ENCODE data around the gene IRAK2. TPM values are rescaled to one million over a fixed set of nuclear protein-coding genes. Genes with fewer than 3 reads are reported as not detected.

Gene IRAK2
- total and polyA plus RNA-seq, 2 donors (not counting 3 experiments of a cell fraction or from before 2014, with no cell fraction given), result 7.9 to 10.0 TPM

- H3K9ac ChIP-seq (replicated peaks; ENCODE audit: extremely low read depth, insufficient read depth, low read length), result no peak overlapping the region
- FAIRE-seq, result no peak
- intact Hi-C loops (cut with micrococcal nuclease) (no loop called here), dilution Hi-C loops (cut with MboI; ENCODE audit: extremely low pct_ligation_motif_present, low sequenced_read_pairs) (no loop called here)
- H3K4me2 ChIP-seq (ENCODE audit: insufficient read depth, low read length), result no peak overlapping the region
- H3K9me1 ChIP-seq (replicated peaks; ENCODE audit: control insufficient read depth, extremely low read depth, insufficient read depth, low read length), result no peaks in the 10 kb centered on the region
- H3K4me3 ChIP-seq (replicated peaks in 1 of 3; ENCODE audit: insufficient read depth in 1 of 3, low read depth in 1 of 3, low read length in 3 of 3), result no peak overlapping the region
- TF ChIP-seq MYC (IDR thresholded peaks at IDR 0.05; ENCODE audit: low read depth, low read length), result no peak
- no peak for TF ChIP-seq JUN (IDR thresholded peaks at IDR 0.05; ENCODE audit: borderline replicate concordance, insufficient read depth, insufficient read length, low read depth)
- no peak for TF ChIP-seq FOS (IDR thresholded peaks at IDR 0.05; ENCODE audit: borderline replicate concordance, insufficient read depth, low read length)
- TF ChIP-seq, protein P1, sequence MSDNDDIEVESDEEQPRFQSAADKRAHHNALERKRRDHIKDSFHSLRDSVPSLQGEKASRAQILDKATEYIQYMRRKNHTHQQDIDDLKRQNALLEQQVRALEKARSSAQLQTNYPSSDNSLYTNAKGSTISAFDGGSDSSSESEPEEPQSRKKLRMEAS (IDR thresholded peaks at IDR 0.05; ENCODE audit: insufficient read depth, insufficient read length), result no peak
- no peak for TF ChIP-seq GATA2 (IDR thresholded peaks at IDR 0.05; ENCODE audit: insufficient read depth, insufficient read length, low read depth, low read length)
- TF ChIP-seq CTCF (IDR thresholded peaks at IDR 0.05; ENCODE audit: extremely low read depth in 1 of 2, insufficient read depth in 1 of 2, low read depth in 1 of 2, low read length in 2 of 2), result no peak
- TF ChIP-seq POLR2A (IDR thresholded peaks at IDR 0.05; ENCODE audit: low read depth, low read length), result no peak
- TF ChIP-seq POLR2AphosphoS5 (IDR thresholded peaks at IDR 0.05; ENCODE audit: insufficient read depth, low read depth, low read length), result no peak
- TF ChIP-seq EZH2 (IDR thresholded peaks at IDR 0.05; ENCODE audit: borderline replicate concordance, low read depth, low read length, severe bottlenecking), result no peak
- H3K79me2 ChIP-seq (ENCODE audit: control insufficient read depth, insufficient read depth, low read length), result no peaks in the 10 kb centered on the region
- no peaks in the 10 kb centered on the region for H3K27me3 ChIP-seq (ENCODE audit: control insufficient read depth in 2 of 2, insufficient read depth in 2 of 2, low read length in 2 of 2)
- ChIA-PET CTCF (no interaction called here), POLR2A (no interaction called here)
- no peak overlapping the region for H3K27ac ChIP-seq (ENCODE audit: insufficient read depth, low read depth, low read length)
- H4K20me1 ChIP-seq (replicated peaks; ENCODE audit: control insufficient read depth, extremely low read depth, insufficient read depth, low read length), result no peaks in the 10 kb centered on the region
- no peak for DNase-seq (ENCODE audit: low read depth, low spot score)
- no peak overlapping the region for H2AFZ ChIP-seq (ENCODE audit: low read depth, low read length)
- BruUV-seq (replicated peaks), result no TSS peak
- H3K4me1 ChIP-seq (ENCODE audit: control insufficient read depth, extremely low read depth, insufficient read depth, low read length), result peaks cover 14% of the 10 kb centered on the region
- no peaks in the 10 kb centered on the region for H3K9me3 ChIP-seq (replicated peaks; ENCODE audit: control insufficient read depth, insufficient read depth, low read length)
- H3K36me3 ChIP-seq (ENCODE audit: control insufficient read depth in 2 of 2, extremely low read depth in 1 of 2, insufficient read depth in 2 of 2, low read length in 2 of 2), result no peaks in the 10 kb centered on the region
Observed at GRCh38 chr3:10177737-10178136, 13.0 kb downstream of the IRAK2 start.
